ENCODE data around the gene ARHGAP33. TPM values are rescaled to one million over a fixed set of nuclear protein-coding genes. Genes with fewer than 3 reads are reported as not detected.
"Not testable (repeated sequence)": the region's sequence is repeated elsewhere in the genome, so short reads cannot be mapped to it uniquely, and the experiment has no call there.

ARHGAP33 gene
- total RNA-seq, 2 donors from 2014 or later, result 16.4 to 20.5 TPM

GRCh38 chr19:35772362-35772761, 3.0 kb upstream of the ARHGAP33 start:
- peaks cover 21% of the 10 kb centered on the region for H3K4me1 Mint-ChIP-seq
- H3K27me3 Mint-ChIP-seq; DNase-seq; ATAC-seq; H3K4me3 Mint-ChIP-seq; H3K9me3 ChIP-seq (ENCODE audit: control insufficient read depth, low read length, poor library complexity, severe bottlenecking); H3K27ac Mint-ChIP-seq; H3K36me3 Mint-ChIP-seq (ENCODE audit: low read depth): not testable (repeated sequence)

- H3K36me3 Mint-ChIP-seq (ENCODE audit: low read depth), result no peaks in the 10 kb centered on the region
- H3K27me3 Mint-ChIP-seq, result no peaks in the 10 kb centered on the region
- no peak for DNase-seq
- H3K9me3 ChIP-seq (ENCODE audit: control insufficient read depth, low read length, poor library complexity, severe bottlenecking), result no peaks in the 10 kb centered on the region
- no peak overlapping the region for H3K4me3 Mint-ChIP-seq
- H3K27ac Mint-ChIP-seq, result no peak overlapping the region
- ATAC-seq, result no peak
- H3K4me1 Mint-ChIP-seq, result peaks cover 21% of the 10 kb centered on the region
Observed at GRCh38 chr19:35773020-35773806, 2.2 kb upstream of the ARHGAP33 start.

- no peak for DNase-seq
- no peak for ATAC-seq
- peaks cover 23% of the 10 kb centered on the region for H3K4me1 Mint-ChIP-seq
- no peaks in the 10 kb centered on the region for H3K27me3 Mint-ChIP-seq
- H3K4me3 Mint-ChIP-seq, result peak overlapping the region; percentile 89
- H3K36me3 Mint-ChIP-seq (ENCODE audit: low read depth), result no peaks in the 10 kb centered on the region
- no peak overlapping the region for H3K27ac Mint-ChIP-seq
- no peaks in the 10 kb centered on the region for H3K9me3 ChIP-seq (ENCODE audit: control insufficient read depth, low read length, poor library complexity, severe bottlenecking)
Observed at GRCh38 chr19:35774274-35775045, 904 bp upstream of the ARHGAP33 start.

- H3K4me3 Mint-ChIP-seq, result peak overlapping the region; percentile 89
- no peaks in the 10 kb centered on the region for H3K9me3 ChIP-seq (ENCODE audit: control insufficient read depth, low read length, poor library complexity, severe bottlenecking)
- H3K4me1 Mint-ChIP-seq, result peaks cover 23% of the 10 kb centered on the region
- DNase-seq, result no peak
- no peak overlapping the region for H3K27ac Mint-ChIP-seq
- no peaks in the 10 kb centered on the region for H3K27me3 Mint-ChIP-seq
- no peaks in the 10 kb centered on the region for H3K36me3 Mint-ChIP-seq (ENCODE audit: low read depth)
- no peak for ATAC-seq
Observed at GRCh38 chr19:35775046-35775297, 392 bp upstream of the ARHGAP33 start.

GRCh38 chr19:35776102-35776788, 881 bp downstream of the ARHGAP33 start:
- no peak overlapping the region for H3K27ac Mint-ChIP-seq
- peak overlapping the region; percentile 89 for H3K4me3 Mint-ChIP-seq
- DNase-seq (no peak), ATAC-seq (no peak)
- peaks cover 22% of the 10 kb centered on the region for H3K4me1 Mint-ChIP-seq
- no peaks in the 10 kb centered on the region for H3K27me3 Mint-ChIP-seq
- H3K36me3 Mint-ChIP-seq (ENCODE audit: low read depth), result no peaks in the 10 kb centered on the region
- no peaks in the 10 kb centered on the region for H3K9me3 ChIP-seq (ENCODE audit: control insufficient read depth, low read length, poor library complexity, severe bottlenecking)

GRCh38 chr19:35777086-35777841, 1.9 kb downstream of the ARHGAP33 start:
- no peaks in the 10 kb centered on the region for H3K27me3 Mint-ChIP-seq
- DNase-seq (no peak), ATAC-seq (no peak)
- peaks cover 23% of the 10 kb centered on the region for H3K4me1 Mint-ChIP-seq
- H3K4me3 Mint-ChIP-seq, result peak overlapping the region; percentile 63
- peaks cover 3% of the 10 kb centered on the region for H3K36me3 Mint-ChIP-seq (ENCODE audit: low read depth)
- H3K9me3 ChIP-seq (ENCODE audit: control insufficient read depth, low read length, poor library complexity, severe bottlenecking), result no peaks in the 10 kb centered on the region
- H3K27ac Mint-ChIP-seq, result peak overlapping the region; percentile 16

- H3K4me1 Mint-ChIP-seq, result peaks cover 26% of the 10 kb centered on the region
- H3K4me3 Mint-ChIP-seq, result no peak overlapping the region
- no peaks in the 10 kb centered on the region for H3K9me3 ChIP-seq (ENCODE audit: control insufficient read depth, low read length, poor library complexity, severe bottlenecking)
- DNase-seq (no peak), ATAC-seq (no peak)
- peaks cover 3% of the 10 kb centered on the region for H3K36me3 Mint-ChIP-seq (ENCODE audit: low read depth)
- peak overlapping the region; percentile 16 for H3K27ac Mint-ChIP-seq
- no peaks in the 10 kb centered on the region for H3K27me3 Mint-ChIP-seq
Observed at GRCh38 chr19:35777961-35778360, 2.6 kb downstream of the ARHGAP33 start.

GRCh38 chr19:35779033-35779432, 3.7 kb downstream of the ARHGAP33 start:
- H3K27ac Mint-ChIP-seq, result no peak overlapping the region
- peaks cover 29% of the 10 kb centered on the region for H3K4me1 Mint-ChIP-seq
- no peak for ATAC-seq
- no peak overlapping the region for H3K4me3 Mint-ChIP-seq
- H3K36me3 Mint-ChIP-seq (ENCODE audit: low read depth), result peaks cover 3% of the 10 kb centered on the region
- H3K9me3 ChIP-seq (ENCODE audit: control insufficient read depth, low read length, poor library complexity, severe bottlenecking), result no peaks in the 10 kb centered on the region
- DNase-seq, result no peak
- no peaks in the 10 kb centered on the region for H3K27me3 Mint-ChIP-seq

- DNase-seq (no peak), ATAC-seq (no peak)
- Mint-ChIP-seq H3K36me3 (ENCODE audit: low read depth) (peaks cover 3% of the 10 kb centered on the region), H3K27me3 (no peaks in the 10 kb centered on the region), H3K4me1 (peaks cover 24% of the 10 kb centered on the region), H3K27ac (peak overlapping the region; percentile 16), H3K4me3 (no peak overlapping the region)
- no peaks in the 10 kb centered on the region for H3K9me3 ChIP-seq (ENCODE audit: control insufficient read depth, low read length, poor library complexity, severe bottlenecking)
Observed at GRCh38 chr19:35780058-35780457, 4.7 kb downstream of the ARHGAP33 start.

- ATAC-seq, result no peak
- H3K9me3 ChIP-seq (ENCODE audit: control insufficient read depth, low read length, poor library complexity, severe bottlenecking), result no peaks in the 10 kb centered on the region
- peaks cover 3% of the 10 kb centered on the region for H3K36me3 Mint-ChIP-seq (ENCODE audit: low read depth)
- H3K4me3 Mint-ChIP-seq, result no peak overlapping the region
- no peaks in the 10 kb centered on the region for H3K27me3 Mint-ChIP-seq
- peaks cover 24% of the 10 kb centered on the region for H3K4me1 Mint-ChIP-seq
- H3K27ac Mint-ChIP-seq, result no peak overlapping the region
- DNase-seq, result no peak
Observed at GRCh38 chr19:35780717-35781116, 5.4 kb downstream of the ARHGAP33 start.

GRCh38 chr19:35781650-35782049, 6.3 kb downstream of the ARHGAP33 start:
- peaks cover 15% of the 10 kb centered on the region for H3K4me1 Mint-ChIP-seq
- no peak for ATAC-seq
- no peak for DNase-seq
- no peaks in the 10 kb centered on the region for H3K27me3 Mint-ChIP-seq
- no peak overlapping the region for H3K4me3 Mint-ChIP-seq
- no peaks in the 10 kb centered on the region for H3K9me3 ChIP-seq (ENCODE audit: control insufficient read depth, low read length, poor library complexity, severe bottlenecking)
- H3K36me3 Mint-ChIP-seq (ENCODE audit: low read depth), result peaks cover 3% of the 10 kb centered on the region
- H3K27ac Mint-ChIP-seq, result no peak overlapping the region

- H3K9me3 ChIP-seq (ENCODE audit: control insufficient read depth, low read length, poor library complexity, severe bottlenecking), result no peaks in the 10 kb centered on the region
- H3K27ac Mint-ChIP-seq, result peak overlapping the region; percentile 67
- no peak for ATAC-seq
- H3K36me3 Mint-ChIP-seq (ENCODE audit: low read depth), result peaks cover 3% of the 10 kb centered on the region
- no peak for DNase-seq
- peaks cover 10% of the 10 kb centered on the region for H3K4me1 Mint-ChIP-seq
- no peak overlapping the region for H3K4me3 Mint-ChIP-seq
- H3K27me3 Mint-ChIP-seq, result no peaks in the 10 kb centered on the region
Observed at GRCh38 chr19:35782589-35782988, 7.2 kb downstream of the ARHGAP33 start.
